Left lobe of liver (tissue), 2 donors: ENCODE measurements around the gene TMEM186. TPM values are rescaled to one million over a fixed set of nuclear protein-coding genes. Genes with fewer than 3 reads are reported as not detected.
"Not testable (repeated sequence)": the region's sequence is repeated elsewhere in the genome, so short reads cannot be mapped to it uniquely, and the experiment has no call there.

Source experiments
- ATAC-seq: fragments of 200-7000 bp; cut with Tn5 transposase; one replicate; pipeline ENCODE4 v1.9.1; 2020; ENCODE audit warnings: mild to moderate bottlenecking, moderate library complexity
- DNase-seq: peaks from one replicate; pipeline ENCODE4 v3.0.0-alpha.2; 2020; ENCODE audit warnings: low spot score
- total RNA-seq: library from RNA; stranded (reverse); gene quantifications from one replicate; pipeline ENCODE4 v1.2.1, GENCODE V29; 2021
- donor health status: DM: no; HTN: no; CAD: no; lungs with moderate emphysema.
- donor health status: DM: no; HTN: yes; CAD: no.

Gene TMEM186
- total RNA-seq, 1 donor from 2014 or later, result 7.5 TPM

DNA sequence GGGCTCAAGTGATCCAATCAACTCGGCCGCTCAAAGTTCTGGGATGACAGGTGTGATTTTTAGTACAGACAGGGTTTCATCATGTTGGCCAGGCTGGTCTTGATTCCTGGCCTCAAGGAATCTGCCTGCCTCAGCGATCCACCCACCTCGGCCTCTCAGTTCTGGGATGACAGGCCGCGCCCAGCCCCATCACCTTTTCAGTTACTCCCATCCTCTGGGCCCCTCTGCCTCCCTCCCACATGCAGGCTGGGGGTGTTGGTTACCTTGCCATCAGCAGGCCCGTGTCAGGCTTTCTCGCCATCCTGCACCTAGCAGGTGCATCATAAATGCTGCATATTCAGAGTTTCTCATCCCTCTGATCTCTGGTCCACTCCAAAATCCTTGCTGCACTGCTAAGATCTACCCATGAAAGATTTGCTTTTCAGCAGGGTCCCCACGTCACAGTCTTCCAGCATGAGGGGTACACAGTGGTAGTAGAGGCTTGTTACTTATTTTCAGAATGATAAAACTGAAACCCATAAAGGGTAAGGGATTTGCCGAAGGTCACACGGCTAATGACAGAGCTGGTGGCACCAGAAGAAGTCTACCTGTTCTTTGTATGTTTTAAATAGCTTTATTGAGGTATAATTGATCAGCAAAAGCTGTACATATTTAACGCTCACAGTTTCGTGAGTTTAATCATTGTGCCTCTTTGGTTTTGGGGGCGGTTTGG lies 16.8 kb upstream of the TMEM186 start:
- no peak for ATAC-seq
- no peak for DNase-seq

DNA sequence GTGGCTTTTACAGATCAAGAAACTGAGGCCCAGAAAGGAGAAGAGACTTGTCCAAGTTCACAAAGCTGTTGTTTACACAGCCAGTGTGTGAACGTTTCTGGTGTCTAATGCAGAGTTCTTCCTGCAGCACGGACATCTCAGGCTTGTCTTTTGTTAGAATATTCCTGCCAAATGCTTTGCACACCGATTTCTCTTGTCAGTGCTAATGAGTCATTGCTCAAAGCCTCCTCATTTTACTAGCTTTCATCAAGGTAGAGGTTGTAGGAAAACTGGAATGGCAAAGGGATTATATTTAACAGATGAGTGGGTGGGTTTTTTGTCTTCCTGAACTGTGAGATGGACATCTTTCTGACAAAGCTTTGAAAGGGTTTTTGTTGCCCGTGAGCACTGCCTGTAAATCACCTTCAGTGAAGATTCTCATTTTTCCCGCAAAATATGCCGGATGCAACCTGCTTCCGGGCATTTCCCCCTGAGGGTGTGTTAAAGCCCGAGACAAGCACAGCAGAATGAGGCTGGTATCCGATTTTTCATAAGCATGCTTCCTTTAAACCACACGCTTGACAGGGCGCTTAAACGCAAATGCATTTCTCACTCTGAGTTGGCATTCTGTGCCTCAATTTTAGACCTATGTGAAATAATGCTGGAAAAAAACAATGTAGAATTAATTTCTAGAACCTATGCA lies 14.9 kb upstream of the TMEM186 start:
- DNase-seq, result no peak
- no peak for ATAC-seq

DNA sequence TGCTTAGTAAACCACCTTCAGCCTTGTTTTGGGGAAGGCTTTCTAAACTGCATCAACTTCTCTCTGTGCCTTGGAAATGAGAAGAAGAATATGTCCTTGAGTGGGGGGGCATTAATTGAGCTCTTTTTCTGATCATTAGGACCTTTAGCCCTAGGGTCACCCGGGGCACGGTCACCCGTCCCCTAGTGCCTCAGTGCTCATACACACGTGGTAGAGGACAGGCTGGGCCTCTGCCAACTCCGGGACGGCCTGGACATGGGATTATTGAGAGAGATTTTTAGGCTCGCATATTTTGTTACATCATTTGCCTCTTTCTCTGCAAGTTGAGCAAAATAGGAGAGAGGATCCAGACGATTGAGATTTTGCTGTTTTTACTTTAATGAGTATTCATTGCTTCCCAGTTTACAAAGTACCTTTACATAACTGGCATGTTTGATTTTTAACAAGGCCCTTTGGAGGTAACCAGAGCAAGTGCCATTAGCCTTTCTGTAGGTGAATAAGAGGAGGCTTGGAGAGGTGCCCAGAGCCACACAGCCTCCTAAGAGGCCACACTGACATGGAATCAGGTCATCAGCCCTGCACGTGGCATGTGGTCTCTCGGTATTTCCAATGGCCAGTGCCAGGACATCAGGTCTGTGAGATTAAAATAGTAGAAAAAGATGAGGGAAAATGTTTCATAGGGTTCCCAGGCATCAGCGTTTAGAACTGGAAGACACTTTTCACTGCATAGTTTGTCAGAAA lies 11.3 kb upstream of the TMEM186 start:
- peak; percentile 90 for DNase-seq
- peak; percentile 91 for ATAC-seq

DNA sequence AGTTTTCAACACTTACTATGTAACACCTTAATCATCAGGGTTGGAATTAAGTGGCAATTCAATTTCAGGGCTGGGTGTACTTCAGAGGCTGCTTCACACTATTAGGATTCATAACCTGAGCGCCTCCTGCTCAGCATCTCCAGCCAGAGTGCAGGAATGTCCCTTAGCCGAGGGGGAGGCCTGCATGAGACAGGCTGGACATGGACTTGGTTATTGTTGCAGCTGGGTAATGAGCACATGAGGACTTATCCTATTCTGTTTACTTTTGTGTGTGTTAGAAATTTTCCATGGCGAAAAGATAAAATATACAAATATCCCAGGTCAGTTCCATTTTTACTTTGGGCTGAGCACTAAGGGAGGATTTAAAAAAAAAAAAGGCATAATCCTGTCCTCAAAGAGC lies 10.6 kb upstream of the TMEM186 start:
- ATAC-seq, result peak; percentile 45

DNA sequence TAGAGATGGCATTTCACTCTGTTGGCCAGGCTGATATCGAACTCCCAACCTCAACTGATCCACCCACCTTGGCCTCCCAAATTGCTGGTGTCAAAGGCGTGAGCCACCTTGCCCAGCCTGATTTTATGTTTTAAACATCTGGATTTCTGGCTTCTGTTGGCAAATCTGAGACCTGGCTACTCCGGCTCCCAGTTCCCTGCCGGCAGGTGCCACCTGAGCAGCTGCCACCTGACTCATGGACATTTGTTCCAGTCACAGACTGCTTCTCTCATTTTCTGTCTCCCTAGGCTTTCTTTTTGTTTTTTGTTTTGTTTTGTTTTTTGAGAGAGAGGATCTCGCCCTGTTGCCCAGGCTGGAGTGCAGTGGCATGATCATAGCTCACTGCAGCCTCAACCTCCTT lies 9.8 kb upstream of the TMEM186 start:
- no peak for ATAC-seq
- DNase-seq, result no peak

More for the DNA sequence above, 10.6 kb upstream of the TMEM186 start:
- no peak for DNase-seq

DNA sequence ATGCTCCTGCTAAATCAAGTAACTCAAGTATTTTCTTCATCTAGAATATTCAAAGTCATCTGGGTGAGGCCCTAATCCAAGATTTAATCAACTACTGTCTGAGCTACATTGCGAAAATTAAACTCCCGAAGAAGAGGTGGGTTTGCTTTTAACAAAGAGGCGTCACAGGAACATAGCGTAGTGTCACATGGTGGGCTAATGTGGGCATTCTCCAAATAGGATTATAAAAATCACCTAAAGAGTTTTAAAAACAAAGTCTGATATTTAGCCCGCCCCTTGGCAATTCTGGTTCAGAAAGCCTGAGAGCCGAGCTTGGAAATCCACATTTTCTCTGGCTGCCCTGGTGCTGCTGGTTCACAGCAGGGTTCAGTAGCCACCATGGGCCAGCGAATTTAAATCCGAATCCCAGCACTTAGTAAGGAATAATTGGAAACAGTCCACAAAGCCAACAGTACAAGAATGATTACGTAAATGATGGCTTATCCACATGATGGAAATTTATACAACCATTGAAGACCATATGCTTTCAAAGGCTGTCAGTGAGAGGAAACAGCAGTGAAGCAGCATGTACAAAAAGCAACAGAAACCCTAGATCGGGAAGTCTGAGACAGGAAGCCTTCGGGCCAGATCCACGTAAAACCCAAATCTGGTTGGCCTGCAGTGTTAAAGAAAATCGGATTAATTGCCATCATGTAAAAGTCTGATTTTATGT lies 9.0 kb upstream of the TMEM186 start:
- DNase-seq, result no peak
- ATAC-seq, result peak; percentile 5

DNA sequence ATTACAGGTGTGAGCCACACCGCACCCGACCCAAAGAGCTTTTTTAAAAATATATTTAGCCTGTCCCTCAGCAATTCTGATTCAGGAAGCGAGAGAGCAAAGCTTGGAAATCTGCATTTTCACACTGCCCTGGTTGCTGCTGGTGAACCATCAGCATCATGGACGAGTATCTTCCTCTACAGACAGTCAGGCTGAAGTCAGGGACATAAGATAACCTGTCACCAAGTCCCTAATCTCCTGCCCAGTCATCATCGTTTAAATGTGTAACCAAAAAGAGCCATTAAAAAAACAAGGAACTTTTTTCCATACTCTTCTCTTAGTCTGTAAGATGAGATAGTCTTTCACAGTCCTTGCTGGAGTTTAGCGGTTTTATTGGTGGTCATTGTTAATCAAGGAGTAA lies 6.9 kb upstream of the TMEM186 start:
- ATAC-seq, result no peak
- DNase-seq, result no peak

DNA sequence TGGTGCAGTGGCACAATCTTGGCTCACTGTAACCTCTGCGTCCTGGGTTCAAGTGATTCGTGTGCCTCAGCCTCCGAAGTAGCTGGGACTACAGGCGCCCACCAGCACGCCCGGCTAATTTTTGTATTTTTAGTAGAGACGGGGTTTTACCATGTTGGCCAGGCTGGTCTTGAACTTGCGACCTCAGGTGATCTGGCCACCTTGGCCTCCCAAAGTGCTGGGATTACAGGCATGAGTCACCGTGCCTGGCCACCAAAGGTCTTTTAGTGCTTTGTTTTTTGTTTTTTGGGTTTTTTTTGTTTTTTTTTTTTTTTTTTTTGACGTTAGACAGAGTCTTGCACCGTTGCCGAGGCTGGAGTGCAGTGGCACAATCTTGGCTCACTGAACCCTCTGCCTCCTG lies 6.3 kb upstream of the TMEM186 start:
- not testable (repeated sequence) for ATAC-seq

DNA sequence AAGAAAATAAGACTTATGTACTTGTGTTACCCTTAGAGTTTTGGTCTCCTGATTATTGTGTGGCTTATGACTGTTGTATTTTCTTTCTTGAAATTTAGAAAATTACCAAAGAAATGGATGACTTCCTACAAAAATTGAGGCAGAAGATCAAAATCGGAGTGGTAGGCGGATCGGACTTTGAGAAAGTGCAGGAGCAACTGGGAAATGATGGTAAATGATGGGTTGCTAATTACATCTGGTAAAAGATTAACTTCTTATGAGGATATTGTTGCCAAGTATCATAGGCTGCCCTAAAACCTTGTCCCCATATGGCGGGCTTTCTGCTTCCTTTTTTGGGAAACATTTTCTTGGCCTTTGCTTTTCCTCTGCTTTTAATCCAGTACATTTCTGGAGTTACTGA lies 4.3 kb upstream of the TMEM186 start:
- DNase-seq, result no peak
- peak; percentile 8 for ATAC-seq

More for the DNA sequence above, 6.3 kb upstream of the TMEM186 start:
- DNase-seq, result not testable (repeated sequence)

DNA sequence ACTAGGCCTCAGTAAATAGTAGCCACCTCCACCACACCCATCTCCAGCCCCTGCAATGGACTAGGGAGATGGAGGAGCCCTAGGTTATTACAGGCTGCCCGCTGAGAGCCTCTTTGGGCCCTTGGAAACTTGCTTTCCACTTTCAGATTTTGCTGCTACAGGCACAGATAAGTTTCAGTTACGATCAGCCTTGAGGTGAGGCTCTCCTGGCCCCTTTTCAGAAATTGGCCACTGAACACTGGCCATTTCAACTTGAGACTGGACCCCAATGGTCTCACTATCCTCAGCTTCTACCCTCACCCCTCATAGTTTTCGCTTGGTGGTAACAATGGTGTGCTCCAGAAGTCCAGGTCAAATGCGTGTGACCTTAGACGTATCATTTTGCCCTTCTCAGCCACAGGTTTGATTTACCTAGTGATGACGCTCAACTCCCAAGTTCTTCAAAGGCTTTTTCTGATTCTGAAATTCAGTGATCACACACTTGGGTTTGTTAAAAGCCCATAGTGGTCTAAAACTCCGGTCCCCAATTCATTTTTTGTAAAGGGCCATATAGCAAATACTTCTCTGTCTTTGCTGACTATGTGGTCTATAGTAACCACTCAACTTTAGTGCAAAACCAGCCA lies 1.2 kb upstream of the TMEM186 start:
- DNase-seq, result no peak
- ATAC-seq, result no peak

DNA sequence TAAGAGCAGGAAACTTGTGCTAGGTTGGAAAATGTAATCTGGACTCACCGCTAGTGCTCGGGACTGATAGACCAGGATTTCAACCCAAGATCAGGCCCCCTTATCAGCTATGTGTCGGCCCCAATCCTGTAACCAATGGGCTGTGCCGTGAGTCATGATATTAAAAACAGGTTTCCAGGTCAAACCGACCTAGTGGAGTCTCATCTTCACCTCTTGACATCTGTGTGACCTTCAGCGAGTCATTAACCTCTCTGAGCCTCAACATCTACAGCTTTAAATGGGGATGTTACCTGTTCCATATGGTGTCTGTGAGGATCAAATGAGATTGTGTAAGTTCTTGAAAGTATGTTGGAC lies 712 bp upstream of the TMEM186 start:
- DNase-seq, result no peak
- peak; percentile 1 for ATAC-seq

DNA sequence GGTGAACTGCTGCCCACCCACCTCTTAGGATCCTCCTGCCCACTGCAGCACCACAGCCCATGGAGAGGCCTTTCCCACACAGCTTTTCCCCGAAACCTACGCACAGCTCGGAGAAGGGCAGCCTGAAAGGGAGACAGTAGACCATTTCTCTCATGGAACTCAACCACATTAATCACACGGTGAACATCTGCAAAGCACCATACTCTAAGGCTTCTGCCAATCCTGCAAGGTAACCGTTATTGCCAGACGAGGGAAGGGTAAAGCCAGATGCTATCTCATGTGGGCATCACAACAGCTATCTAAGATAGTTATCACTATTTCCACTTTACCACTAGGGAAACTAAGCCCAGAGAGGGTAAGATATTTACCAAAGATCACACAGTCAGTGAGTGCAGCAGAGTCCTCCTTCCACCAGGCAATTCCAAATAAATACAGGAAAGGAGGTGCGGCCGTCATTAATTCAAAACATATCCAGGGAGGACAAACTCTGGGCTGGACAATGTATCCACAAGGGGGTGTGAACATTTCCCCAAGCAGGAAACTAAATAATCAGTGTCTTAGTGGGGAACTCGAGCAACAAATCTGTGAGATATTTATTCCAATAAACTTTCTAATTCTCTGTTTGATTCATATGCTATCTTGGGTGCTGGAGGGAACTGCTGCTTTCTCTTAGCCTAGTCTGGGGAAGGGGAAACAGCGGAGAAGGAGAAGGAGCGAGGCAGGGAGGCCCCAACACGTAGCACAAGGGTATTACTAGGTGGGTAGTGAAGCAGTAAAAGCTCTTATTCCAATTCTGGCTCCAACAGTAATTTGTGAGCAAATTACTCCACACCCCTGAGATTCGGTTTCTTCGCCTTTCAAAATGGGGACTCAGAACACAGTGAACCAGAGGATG lies 723 bp downstream of the TMEM186 start:
- ATAC-seq (no peak), DNase-seq (no peak)

DNA sequence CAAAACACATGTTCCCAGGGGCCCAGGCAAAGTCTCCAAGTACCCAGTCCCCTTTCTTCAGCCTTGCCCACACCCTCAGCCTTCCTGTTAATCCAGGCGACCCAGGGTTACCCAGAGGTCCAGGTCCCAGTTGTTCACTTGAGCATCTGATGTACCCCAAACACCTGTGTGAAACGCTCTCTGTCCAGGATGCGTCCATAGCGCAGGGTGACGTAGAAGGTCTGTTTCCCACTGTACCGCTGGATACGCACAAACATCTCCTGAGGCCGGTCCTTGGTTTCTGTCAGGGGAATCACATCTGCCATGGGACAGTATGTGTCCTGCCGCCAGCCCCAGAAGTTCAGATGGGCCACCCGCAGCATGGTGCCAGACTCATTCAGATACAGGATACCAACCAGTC lies 1.6 kb downstream of the TMEM186 start:
- ATAC-seq, result no peak
- DNase-seq, result no peak

DNA sequence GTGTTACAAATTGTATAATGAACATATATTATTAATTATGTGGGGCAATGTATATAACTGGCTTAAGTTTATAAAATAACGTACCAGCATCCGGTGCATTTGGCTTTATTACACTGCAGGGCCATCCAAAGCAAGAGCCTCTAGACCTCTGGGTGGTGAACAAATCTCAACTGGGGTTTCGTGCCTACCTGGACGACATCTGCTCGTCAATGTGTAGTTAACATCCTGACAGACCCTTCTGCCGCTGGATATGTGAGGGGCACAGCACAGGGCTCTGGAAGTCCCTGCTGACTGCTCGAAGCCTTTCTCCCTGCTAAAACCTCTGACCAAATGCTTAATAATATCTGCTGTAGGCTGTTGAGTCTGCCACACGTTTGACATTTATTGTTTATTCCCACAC lies 2.3 kb downstream of the TMEM186 start:
- no peak for DNase-seq
- ATAC-seq, result no peak

DNA sequence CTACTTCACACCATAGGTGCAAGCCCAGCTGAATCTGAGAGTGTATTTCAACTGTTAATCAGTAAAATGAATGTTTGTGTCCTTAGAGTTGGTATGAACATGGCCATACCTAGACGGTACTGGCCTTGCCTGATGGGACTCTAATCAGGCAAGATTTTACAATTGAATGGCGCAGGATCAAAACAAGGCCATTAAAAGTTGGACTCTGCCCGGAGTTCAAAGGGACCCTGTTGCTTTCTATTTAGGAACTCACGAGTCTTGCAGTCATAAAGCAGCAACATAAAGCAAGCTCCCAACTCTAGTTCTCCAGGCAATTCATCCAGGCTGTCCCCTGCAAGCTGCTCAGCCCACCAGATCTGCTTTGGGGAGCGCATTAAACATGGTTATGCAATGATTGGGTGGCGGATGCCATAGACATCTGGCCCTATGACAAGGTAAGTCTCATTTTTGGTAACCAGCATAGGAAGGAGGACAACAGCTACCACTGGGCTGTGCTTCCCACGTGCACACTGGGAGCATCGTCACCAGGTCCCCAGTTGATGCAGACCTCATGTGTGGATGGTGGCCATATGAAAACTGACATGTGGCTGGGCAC lies 8.8 kb downstream of the TMEM186 start:
- DNase-seq, result peak; percentile 81
- ATAC-seq, result peak; percentile 84

DNA sequence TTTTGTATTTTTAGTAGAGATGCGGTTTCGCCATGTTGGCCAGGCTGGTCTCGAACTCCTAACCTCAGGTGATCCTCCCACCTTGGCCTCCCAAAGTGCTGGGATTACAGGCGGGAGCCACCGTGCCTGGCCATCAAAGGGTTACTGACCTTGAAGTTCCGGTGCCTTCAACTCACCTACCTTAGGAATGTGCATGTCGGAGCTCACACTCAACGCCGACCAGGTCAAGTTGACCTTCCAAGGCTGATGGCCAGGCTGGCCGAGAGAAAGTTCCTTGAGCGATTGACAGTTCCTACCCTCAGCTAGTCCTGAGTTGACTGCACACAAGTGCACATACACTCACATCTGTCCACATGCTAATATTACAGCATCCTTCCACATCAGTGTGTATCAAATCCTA lies 11.1 kb downstream of the TMEM186 start:
- DNase-seq, ATAC-seq: not testable (repeated sequence)

DNA sequence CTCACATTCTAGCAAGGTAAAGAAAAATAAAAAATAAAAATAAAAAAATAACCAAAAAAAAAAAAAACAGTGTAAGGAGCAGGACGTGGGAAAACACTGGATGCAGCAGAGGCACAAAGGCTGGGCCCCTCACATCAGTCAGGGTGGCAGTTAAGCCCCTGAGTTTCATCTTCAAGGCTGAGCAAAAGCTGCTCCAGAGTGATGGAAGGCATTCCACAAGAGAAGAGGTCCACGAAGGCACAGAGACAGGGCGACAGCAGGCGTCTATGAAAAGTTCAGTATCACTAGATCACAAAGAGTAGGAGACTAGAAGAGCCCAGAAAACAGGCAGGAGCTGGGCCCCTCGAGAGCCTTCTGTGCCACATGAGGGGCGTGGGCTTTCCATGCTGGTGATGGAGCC lies 12.0 kb downstream of the TMEM186 start:
- ATAC-seq (no peak), DNase-seq (no peak)

DNA sequence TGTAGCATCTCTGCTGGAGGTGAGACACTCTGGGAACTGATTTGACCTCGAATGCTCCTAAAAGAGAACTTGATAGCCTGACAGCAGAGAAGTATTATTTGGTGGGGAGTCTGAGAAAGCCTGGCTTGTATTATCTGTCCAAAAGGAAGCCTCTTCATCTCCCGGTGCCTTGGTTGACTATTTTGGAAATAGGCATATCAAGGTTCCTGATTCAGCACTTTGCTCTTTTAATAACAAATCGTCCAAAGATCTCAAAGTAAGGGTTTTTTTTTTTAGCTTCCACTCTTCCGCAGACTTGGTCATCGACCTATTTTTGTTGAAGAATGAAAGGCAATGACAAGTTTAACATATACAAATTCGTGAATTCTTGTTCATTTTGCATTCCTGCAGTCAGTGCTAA lies 14.8 kb downstream of the TMEM186 start:
- DNase-seq (no peak), ATAC-seq (no peak)

DNA sequence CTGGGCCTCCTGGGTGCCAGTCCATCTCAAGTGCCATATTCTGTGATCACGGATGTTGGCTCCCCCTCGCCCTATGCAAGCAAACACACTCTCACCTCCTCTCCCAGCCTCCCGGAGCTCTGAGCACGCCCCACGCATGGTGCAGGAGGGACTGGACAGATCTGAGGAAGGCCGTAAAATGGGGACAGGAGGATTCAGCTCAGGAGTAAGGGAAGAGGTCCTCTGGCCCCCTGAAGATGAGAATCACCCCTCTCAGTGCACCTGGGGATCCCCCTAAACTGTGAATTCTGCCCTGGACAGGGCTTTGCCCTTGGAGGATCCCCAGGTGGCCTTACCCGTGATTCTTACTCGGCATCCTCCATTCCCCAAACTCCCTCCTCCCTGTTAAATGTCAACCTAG lies 15.6 kb downstream of the TMEM186 start:
- DNase-seq (no peak), ATAC-seq (no peak)

DNA sequence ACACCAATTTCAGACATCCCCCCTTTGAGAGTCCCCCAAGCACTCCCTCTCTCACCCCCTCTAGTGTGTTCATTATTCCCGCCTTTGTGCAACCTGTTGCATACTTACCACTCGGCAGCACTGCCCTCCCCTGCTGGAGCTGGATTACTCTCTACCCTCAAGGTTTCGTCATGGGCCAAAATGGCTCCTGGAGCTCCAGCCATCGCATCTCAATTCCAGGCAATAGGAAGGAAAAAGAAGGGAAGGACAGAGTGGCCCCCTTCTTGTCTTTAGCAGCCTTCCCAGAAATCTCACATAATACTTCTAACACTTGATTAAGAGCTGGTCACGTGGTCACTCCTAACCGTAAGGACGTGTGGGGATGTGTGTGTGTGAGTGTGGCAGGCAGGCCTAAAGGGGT lies 20.2 kb downstream of the TMEM186 start:
- no peak for DNase-seq

More for the DNA sequence above, 20.2 kb downstream of the TMEM186 start:
- ATAC-seq, result no peak
